GM19351 (cell line): ENCODE data around the gene SNX32.
A peak's percentile ranks its signal among the peaks of the same experiment; 100 is the strongest.

Source experiments
- ATAC-seq: cut with Tn5 transposase; IDR thresholded peaks from one replicate; pipeline ENCODE4 v1.9.1; 2021; ENCODE audit warnings: mild to moderate bottlenecking, moderate library complexity; ENCODE audit not compliant: unreplicated experiment

SNX32 gene

GRCh38 chr11:65854852-65855837, 21.4 kb downstream of the SNX32 start:
- ATAC-seq, result no peak

- ATAC-seq, result no peak
These were observed 22.2 kb downstream of the SNX32 start for GRCh38 chr11:65855927-65856363.

GRCh38 chr11:65856689-65857499, 23.1 kb downstream of the SNX32 start:
- no peak for ATAC-seq

- ATAC-seq, result no peak
These were observed 23.7 kb downstream of the SNX32 start for GRCh38 chr11:65857500-65857852.

- ATAC-seq, result peak; percentile 45
These were observed 24.3 kb downstream of the SNX32 start, which contains the start of gene CFL1 for GRCh38 chr11:65857853-65858680. TSS of gene CFL1 (minus strand) at chr11:65858180. CDS start at chr11:65858099, 81 bp downstream.

- ATAC-seq, result no peak
These were observed 24.9 kb downstream of the SNX32 start for GRCh38 chr11:65858681-65859087.

- ATAC-seq, result peak; percentile 56
These were observed 25.5 kb downstream of the SNX32 start for GRCh38 chr11:65859095-65859811.

GRCh38 chr11:65859812-65860277, 26.1 kb downstream of the SNX32 start:
- no peak for ATAC-seq

GRCh38 chr11:65860278-65861164, 26.8 kb downstream of the SNX32 start, which contains the start of gene MUS81:
TSS of gene MUS81 (plus strand) at chr11:65860433. CDS start at chr11:65860754, 321 bp downstream.
- peak; percentile 30 for ATAC-seq

- ATAC-seq, result no peak
These were observed 27.4 kb downstream of the SNX32 start for GRCh38 chr11:65861165-65861505.

GRCh38 chr11:65861533-65862183, 27.9 kb downstream of the SNX32 start:
- ATAC-seq, result no peak

GRCh38 chr11:65862191-65862735, 28.5 kb downstream of the SNX32 start:
- no peak for ATAC-seq

GRCh38 chr11:65862941-65863888, 29.5 kb downstream of the SNX32 start:
- no peak for ATAC-seq

GRCh38 chr11:65863889-65864705, 30.3 kb downstream of the SNX32 start:
- no peak for ATAC-seq

- no peak for ATAC-seq
These were observed 31.1 kb downstream of the SNX32 start for GRCh38 chr11:65864706-65865471.
